Stimulated activated CD8-positive, alpha-beta memory T cell treated with anti-CD3 and anti-CD28 coated beads, Interleukin-15, amount 100 ng/mL, for 4 hours (primary cell): Measurements from ENCODE around the gene SIK3.
"Not testable (repeated sequence)": the region's sequence is repeated elsewhere in the genome, so short reads cannot be mapped to it uniquely, and the experiment has no call there.

Source experiments
- DNase-seq, 2 donors: peaks; one replicate each; pipeline ENCODE4 v3.0.0-alpha.2; 2020; ENCODE audit warnings: low read depth in 2 of 2

Gene SIK3

DNA sequence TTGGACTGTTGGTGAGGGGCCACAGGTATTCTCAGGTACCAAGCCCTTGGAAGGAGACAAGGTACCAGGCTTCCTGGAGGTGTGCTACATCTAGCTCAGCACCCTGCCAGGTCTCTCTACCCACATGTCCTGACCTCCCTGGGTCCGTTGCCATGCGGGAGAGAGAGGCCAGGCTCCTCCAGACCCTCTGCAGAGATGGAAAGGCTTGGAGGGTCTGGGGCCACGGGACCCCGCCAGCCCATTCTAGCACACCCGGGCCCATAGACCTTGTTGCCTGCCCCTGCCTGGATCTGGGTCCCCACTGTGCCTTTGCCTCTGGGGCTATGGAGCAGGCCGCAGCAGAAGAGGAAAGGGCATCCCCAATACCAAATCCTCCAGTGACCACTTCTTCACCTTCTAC is 270.8 kb downstream of the SIK3 start:
- no peak for DNase-seq

DNA sequence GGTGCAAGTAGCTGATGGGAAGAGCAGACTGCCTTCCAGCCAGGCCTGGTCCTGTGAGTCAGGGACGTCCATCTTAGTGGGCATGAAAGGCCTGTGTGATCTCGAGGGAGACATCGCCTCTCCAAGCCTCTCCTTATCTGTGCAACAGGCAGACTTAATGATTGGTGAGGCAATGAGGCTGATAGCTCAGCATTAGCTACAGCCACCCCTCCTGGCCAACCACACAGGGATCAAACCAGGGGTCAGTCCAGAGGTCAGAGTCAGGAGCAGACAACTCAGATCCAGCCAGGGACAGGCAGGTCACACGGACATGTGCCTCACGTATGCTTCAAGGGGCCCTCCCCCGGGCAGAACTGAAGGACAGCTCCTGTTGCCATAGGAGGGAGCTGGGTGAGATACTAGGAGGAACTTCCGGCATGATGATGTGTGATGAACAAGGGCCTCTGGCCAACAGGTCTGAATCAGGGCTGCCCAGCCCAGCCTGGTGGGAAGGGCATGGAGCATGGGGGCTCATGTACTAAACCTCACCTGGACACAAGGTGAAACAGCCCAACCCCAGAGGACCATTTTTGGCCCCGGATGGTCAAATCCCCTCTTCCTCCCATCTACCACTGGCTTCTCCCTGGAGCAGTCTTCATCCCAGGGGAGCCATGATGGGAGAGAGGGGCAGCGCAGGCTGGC is 271.3 kb downstream of the SIK3 start:
- no peak for DNase-seq

- no peak for DNase-seq
These were observed 272.1 kb downstream of the SIK3 start for GRCh38 chr11:116825854-116826750.

DNA sequence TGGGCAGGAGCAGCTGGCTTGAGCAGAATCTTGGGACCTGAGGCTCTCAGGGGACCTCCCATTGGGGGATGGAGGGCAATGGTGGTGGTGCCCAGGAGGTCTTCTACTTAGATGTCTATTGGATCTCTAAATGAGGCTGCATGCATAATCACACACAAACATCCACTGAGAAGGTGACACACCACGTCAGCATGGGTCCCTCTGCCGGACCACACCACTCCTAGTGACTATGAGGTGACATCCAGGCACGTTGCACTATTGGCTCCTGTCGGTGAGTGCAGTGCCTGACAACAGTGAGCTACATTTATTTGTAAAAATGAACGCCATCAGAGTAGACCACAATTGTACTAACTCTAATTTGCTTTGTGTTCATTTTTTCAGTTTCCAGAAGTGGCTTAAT is 272.8 kb downstream of the SIK3 start:
- DNase-seq: no peak

- no peak for DNase-seq
These were observed 275.0 kb downstream of the SIK3 start, which contains the start of gene APOA4 for GRCh38 chr11:116823031-116823843. Gene APOA4 (minus strand): TSS chr11:116823304. CDS start chr11:116823191, 113 bp downstream.

DNA sequence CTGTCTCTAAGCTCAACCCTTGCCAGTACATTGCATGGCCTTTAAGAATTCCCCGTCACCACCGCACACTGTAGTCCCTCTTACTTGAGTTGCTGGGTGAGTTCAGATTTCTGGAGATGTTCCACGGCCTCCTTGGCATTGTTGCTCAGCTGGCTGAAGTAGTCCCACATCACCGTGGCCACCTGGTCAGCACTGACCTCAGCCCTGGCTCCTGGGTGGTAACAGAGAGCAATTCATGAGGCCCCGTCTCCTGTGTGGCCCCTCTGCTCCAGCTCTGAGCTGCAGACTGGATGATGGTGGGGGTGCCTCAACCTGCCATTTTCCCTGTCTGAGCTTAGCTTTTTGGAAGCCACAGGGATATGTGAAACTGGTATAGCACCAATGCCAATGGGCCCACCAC is 275.7 kb downstream of the SIK3 start:
- no peak for DNase-seq

- DNase-seq: no peak
These were observed 276.9 kb downstream of the SIK3 start for GRCh38 chr11:116821050-116821918.

DNA sequence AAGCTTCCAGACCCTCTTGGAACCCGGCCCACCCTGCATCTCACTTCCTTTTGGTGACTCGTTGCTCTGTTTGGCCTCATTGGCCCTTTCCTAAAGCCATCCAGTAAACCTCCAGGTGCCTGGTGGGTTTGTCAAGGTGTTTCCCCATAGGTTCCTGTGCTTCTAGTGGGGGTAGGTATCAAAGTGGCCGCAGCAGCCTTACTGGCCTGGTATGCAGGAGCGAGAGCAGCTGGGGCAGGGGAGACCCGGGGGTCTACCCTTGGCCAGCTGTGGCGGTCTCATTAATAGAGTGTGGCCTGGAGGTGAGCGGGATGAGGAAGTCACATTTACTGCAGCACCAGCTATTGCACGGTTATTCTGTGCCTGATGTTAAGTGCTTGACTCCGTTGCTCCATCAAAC is 279.2 kb downstream of the SIK3 start:
- DNase-seq: no peak

- DNase-seq: no peak
These were observed 283.7 kb downstream of the SIK3 start for GRCh38 chr11:116814502-116814901.

DNA sequence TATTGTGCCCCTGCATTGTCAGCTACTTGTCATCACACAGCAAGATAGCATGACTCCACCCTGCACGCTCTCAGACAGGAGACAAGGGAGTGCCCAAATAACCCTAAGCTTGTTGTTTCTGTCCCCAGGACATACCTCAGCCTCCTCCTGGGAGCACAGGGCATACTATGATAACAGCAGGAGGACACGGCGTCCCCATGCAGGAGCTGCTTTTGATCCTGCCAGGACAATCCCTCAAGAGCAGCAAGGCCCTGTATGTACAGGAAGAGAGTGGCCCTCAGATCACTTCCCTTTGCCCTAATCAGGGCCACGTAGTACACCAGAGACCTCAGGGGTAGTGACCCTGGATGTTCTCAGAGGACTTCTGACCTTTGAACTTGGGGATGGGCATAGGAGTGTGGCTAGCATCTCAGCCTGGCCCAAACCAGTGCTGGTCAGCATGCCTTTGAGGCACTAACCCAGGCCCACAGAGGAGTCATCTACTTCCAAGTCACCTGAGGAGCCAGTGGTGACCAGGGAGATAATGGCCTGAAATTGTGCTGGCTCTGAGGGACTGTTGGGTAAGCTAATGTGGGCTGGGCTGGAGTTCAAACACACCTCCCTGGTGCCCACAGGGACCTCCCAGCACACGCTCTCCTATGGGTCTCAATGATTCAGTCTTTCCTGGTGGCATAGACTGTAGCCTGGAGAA is 284.3 kb downstream of the SIK3 start:
- DNase-seq: no peak

DNA sequence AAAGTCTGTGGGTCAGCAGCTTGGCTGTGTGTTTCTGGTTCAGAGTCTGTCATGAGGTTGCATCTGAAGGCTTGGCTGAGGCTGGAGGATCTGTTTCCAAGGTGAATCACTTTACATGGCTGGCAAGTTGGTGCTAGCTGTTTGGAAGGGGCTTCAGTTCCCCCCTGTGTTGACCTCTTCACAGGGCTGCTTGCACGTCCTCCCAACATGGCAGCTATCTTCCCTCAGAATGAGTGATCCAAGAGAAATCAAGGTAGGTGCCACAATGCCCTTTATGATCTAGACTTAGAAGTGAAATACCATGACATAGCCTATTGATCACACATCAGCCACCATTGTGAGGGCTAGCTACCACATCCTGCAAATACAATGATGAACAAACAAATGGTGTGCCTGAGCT is 285.1 kb downstream of the SIK3 start:
- no peak for DNase-seq

- DNase-seq: no peak
These were observed 286.1 kb downstream of the SIK3 start for GRCh38 chr11:116812109-116812508.

GRCh38 chr11:116811194-116811593 is 287.0 kb downstream of the SIK3 start:
- DNase-seq: no peak

GRCh38 chr11:116808262-116809175 is 289.7 kb downstream of the SIK3 start:
- DNase-seq: no peak

DNA sequence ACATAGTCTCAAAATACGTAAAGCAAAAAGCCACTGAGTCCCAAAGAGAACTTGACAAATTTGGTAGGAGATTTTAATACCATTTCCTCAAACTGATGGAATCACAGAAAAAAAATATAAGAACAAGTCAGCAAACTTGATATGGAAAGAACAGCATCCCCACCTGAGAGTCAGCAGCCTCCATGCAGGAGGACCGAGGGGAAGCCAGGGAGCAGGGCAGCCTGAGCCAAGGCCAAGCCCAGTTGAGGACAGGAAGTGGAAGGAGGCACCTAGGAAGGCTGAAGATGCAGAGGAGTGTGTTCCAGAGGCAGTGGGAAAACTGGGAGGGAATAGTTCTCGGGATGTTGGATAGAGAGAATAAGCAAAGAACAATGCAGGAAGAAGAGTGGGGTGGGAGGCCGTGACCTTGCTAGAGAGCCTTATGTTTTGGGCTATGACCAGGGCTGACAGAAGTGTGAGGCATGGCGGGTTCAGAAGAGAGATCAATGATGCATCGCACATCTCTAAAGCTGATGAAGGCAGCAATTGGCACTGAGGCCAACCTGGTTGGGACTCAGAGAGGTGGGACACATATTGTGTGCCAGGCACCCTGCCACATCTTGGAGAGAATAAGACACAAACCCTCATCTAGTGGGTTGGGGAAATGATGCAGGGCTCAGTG is 290.5 kb downstream of the SIK3 start:
- no peak for DNase-seq

GRCh38 chr11:116804001-116804400 is 294.2 kb downstream of the SIK3 start:
- no peak for DNase-seq

DNA sequence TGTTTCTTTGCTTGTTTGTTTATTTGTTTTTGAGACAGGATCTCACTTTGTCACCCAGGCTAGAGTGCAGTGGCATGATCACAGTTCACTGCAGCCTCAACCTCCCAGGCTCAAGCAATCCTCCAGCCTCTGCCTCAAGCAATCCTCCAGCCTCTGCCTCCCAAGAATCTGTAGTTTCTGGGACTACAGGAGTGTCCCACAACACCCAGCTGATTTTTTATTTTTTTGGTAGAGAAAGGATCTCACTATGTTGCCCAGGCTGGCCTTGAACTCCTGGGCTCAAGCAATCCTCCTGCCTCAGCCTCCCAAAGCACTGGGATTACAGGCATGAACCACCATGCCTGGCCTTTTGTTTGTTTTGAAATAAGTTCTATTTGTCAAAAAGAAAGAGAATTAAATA is 296.6 kb downstream of the SIK3 start:
- not testable (repeated sequence) for DNase-seq

DNA sequence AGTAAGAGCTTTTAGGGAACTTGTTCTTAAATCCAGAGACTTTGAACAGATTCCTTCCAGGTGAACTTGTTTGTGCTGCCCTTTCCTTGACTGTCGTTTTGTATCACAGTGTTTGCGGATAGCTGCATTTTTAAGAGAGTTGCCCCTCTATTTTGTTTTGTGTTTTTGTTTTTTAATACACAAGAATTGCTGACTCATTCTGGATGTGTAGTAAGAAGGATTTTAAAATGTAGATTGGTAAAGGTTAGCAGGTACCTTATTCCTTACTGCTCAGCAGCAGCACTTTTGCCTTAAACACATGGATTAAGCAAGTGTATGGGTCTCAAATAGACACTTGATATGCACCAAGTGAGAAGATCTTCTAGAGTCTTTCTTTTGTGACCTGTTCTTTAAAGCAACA is 297.6 kb downstream of the SIK3 start:
- DNase-seq: no peak

DNA sequence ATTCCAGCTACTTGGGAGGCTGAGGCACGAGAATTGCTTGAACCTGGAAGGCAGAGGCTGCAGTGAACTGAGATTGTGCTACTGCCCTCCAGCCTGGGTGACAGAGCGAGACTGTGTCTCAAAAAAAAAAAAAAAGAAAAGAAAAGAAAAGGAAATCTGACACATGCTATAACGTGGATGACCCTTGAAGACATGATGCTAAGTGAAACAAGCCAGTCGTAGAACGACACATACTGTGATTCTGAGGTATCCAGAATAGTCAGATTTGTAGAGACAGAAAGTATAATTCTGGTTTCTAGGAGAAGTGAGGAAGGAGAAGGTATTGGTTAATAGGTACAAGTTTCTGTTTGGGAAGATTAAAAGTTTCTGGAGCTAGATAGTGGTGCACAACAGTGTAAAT is 299.9 kb downstream of the SIK3 start:
- no peak for DNase-seq
